ENCODE results near the gene PPP1R16B. TPM values are rescaled to one million over a fixed set of nuclear protein-coding genes. Genes with fewer than 3 reads are reported as not detected.

Gene PPP1R16B
- total RNA-seq, 1 donor from 2014 or later = 46.9 TPM

DNA sequence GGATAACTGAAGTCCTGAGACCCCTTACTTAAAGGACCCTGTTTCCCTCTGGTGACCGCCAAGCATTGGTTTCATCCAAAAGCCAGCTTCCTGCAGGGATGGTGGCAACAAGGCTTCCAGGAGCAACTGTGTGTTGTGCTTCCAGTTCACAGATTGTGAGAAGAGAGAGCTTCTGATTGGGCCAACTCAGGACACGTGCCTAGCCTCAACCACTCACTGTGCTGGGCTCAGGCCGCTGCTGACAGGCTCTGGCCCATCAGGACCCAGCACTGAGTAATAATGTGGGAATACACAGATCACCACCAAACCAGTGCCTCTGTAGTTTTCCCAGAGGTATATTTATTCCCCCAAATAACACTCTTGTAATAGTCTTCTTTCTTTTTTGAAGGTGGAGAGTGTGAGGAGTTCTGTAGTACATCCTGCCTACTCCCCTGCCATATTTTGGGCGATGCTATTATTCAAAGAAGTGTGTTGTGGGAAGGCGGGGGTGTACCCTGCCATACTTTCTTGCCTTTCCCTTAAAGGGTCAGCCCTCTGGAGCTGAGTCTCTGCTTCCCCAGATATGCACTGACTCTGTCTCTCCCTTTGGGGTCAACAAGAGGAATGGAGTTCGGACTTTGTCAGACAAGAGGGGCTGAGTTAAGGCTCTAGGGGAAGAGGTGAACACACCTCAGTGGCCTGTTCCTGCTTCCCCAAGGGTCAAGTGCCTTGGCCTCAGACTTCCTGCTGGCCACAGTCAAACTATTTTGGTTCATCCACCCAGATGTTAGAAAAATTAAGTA lies 23.2 kb downstream of the PPP1R16B start:
- H3K27me3 Mint-ChIP-seq (ENCODE audit: unreplicated experiment) = peaks cover 11% of the 10 kb centered on the region
- no peaks in the 10 kb centered on the region for H3K9me3 Mint-ChIP-seq (ENCODE audit: unreplicated experiment)
- peaks cover 84% of the 10 kb centered on the region for H3K4me1 Mint-ChIP-seq (ENCODE audit: unreplicated experiment)
- peak overlapping the region; percentile 80 for H3K27ac Mint-ChIP-seq (ENCODE audit: unreplicated experiment)
- TF ChIP-seq, protein P1, sequence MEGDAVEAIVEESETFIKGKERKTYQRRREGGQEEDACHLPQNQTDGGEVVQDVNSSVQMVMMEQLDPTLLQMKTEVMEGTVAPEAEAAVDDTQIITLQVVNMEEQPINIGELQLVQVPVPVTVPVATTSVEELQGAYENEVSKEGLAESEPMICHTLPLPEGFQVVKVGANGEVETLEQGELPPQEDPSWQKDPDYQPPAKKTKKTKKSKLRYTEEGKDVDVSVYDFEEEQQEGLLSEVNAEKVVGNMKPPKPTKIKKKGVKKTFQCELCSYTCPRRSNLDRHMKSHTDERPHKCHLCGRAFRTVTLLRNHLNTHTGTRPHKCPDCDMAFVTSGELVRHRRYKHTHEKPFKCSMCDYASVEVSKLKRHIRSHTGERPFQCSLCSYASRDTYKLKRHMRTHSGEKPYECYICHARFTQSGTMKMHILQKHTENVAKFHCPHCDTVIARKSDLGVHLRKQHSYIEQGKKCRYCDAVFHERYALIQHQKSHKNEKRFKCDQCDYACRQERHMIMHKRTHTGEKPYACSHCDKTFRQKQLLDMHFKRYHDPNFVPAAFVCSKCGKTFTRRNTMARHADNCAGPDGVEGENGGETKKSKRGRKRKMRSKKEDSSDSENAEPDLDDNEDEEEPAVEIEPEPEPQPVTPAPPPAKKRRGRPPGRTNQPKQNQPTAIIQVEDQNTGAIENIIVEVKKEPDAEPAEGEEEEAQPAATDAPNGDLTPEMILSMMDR (IDR thresholded peaks at IDR 0.05; ENCODE audit: unreplicated experiment) = no peak
- peak overlapping the region; percentile 53 for H3K4me3 Mint-ChIP-seq (ENCODE audit: unreplicated experiment)
- H3K36me3 Mint-ChIP-seq (ENCODE audit: low read depth, unreplicated experiment) = peaks cover 25% of the 10 kb centered on the region
- no peak for DNase-seq (ENCODE audit: low spot score)

- H3K9me3 Mint-ChIP-seq (ENCODE audit: unreplicated experiment) = no peaks in the 10 kb centered on the region
- H3K27ac Mint-ChIP-seq (ENCODE audit: unreplicated experiment) = peak overlapping the region; percentile 80
- peaks cover 23% of the 10 kb centered on the region for H3K36me3 Mint-ChIP-seq (ENCODE audit: low read depth, unreplicated experiment)
- DNase-seq (ENCODE audit: low spot score) = no peak
- TF ChIP-seq, protein P1 (IDR thresholded peaks at IDR 0.05; ENCODE audit: unreplicated experiment) = no peak
- H3K4me3 Mint-ChIP-seq (ENCODE audit: unreplicated experiment) = peak overlapping the region; percentile 53
- peaks cover 11% of the 10 kb centered on the region for H3K27me3 Mint-ChIP-seq (ENCODE audit: unreplicated experiment)
- peaks cover 80% of the 10 kb centered on the region for H3K4me1 Mint-ChIP-seq (ENCODE audit: unreplicated experiment)
Observed at GRCh38 chr20:38829296-38829875, 23.9 kb downstream of the PPP1R16B start.

- Mint-ChIP-seq H3K4me1 (ENCODE audit: unreplicated experiment) (peaks cover 70% of the 10 kb centered on the region), H3K27me3 (ENCODE audit: unreplicated experiment) (peaks cover 6% of the 10 kb centered on the region), H3K9me3 (ENCODE audit: unreplicated experiment) (no peaks in the 10 kb centered on the region), H3K36me3 (ENCODE audit: low read depth, unreplicated experiment) (peaks cover 19% of the 10 kb centered on the region), H3K4me3 (ENCODE audit: unreplicated experiment) (peak overlapping the region; percentile 52), H3K27ac (ENCODE audit: unreplicated experiment) (peak overlapping the region; percentile 79)
- TF ChIP-seq, protein P1 (IDR thresholded peaks at IDR 0.05; ENCODE audit: unreplicated experiment) = no peak
- DNase-seq (ENCODE audit: low spot score) = no peak
Observed at GRCh38 chr20:38830356-38830755, 24.9 kb downstream of the PPP1R16B start.

DNA sequence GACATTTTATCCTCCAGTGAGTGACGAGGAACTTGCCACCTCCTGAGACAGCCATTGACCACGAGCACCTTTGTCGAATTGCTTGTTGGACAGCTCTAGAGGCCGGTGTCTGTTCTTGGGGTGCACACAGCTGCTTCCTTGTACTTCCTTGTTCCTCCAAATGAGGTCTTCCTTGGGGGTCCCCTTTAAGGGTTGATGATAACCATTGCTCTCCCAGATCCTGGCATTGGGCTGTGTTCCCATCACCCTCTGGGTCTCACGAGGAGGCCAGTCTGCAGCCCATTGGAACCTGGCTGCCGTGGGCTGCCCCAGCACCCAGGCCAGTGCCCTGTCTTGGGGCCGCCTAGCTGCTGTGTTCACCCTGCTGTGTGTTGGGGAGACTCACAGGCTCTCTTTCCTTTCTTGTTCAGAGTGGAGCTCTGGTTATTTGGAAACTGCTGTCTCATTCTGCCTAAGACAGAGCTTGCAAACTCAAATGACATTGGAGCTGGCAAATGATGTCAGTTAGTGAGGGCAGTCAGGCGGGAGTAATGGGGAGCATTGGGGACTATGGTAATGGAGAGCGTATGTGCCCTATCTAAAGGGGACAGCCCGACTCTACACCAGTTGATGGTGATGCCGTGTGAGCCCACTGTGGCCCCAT lies 25.7 kb downstream of the PPP1R16B start:
- Mint-ChIP-seq H3K27ac (ENCODE audit: unreplicated experiment) (peak overlapping the region; percentile 20), H3K9me3 (ENCODE audit: unreplicated experiment) (no peaks in the 10 kb centered on the region), H3K4me3 (ENCODE audit: unreplicated experiment) (no peak overlapping the region), H3K36me3 (ENCODE audit: low read depth, unreplicated experiment) (peaks cover 19% of the 10 kb centered on the region), H3K4me1 (ENCODE audit: unreplicated experiment) (peaks cover 62% of the 10 kb centered on the region), H3K27me3 (ENCODE audit: unreplicated experiment) (peaks cover 6% of the 10 kb centered on the region)
- no peak for DNase-seq (ENCODE audit: low spot score)
- TF ChIP-seq, protein P1 (IDR thresholded peaks at IDR 0.05; ENCODE audit: unreplicated experiment) = no peak
